IMR-90 (cell line): ENCODE results near the gene TUBGCP3. TPM values are rescaled to one million over a fixed set of nuclear protein-coding genes. Genes with fewer than 3 reads are reported as not detected.
"Not testable (repeated sequence)": the region's sequence is repeated elsewhere in the genome, so short reads cannot be mapped to it uniquely, and the experiment has no call there.

Source experiments
- ATAC-seq: fragments of 200-7000 bp; cut with Tn5 transposase; 2 replicates; pipeline ENCODE4 v1.9.1; 2020; ENCODE audit warnings: low read depth, mild to moderate bottlenecking, moderate library complexity
- BruUV-seq: library from RNA; stranded (reverse); fragments of 400-500 nt; replicated peaks from 2 replicates; lab custom pipeline; 2021; lab: Mats Ljungman, UMichigan
- CTCF ChIA-PET: fragments of 300-600 bp; formaldehyde crosslinking; extraction: SDS; loops from one replicate; lab custom pipeline; 2021; ENCODE audit warnings: antibody characterized with exemption; lab: Yijun Ruan, JAX
- POLR2A ChIA-PET: fragments of 300-600 bp; sonication (Branson Sonifier 250); formaldehyde crosslinking; loops from one replicate; lab custom pipeline; 2022; ENCODE audit warnings: antibody characterized with exemption; ENCODE audit not compliant: unreplicated experiment; lab: Charles Lee
- DNase-seq: peaks from one replicate; pipeline ENCODE4 v3.0.0; 2013
- H2AFZ ChIP-seq: replicated peaks from 2 replicates; pipeline ENCODE3; 2013; ENCODE audit warnings: low read length, mild to moderate bottlenecking; ENCODE audit not compliant: poor library complexity
- H2AK5ac ChIP-seq: 2 replicates; pipeline ENCODE4 v1.6.1; 2013; ENCODE audit warnings: low read depth, low read length, inconsistent platforms
- H2AK9ac ChIP-seq: replicated peaks from 2 replicates; pipeline ENCODE3; 2013; ENCODE audit warnings: mild to moderate bottlenecking, low read depth, low read length, moderate library complexity; ENCODE audit not compliant: poor library complexity
- H2BK120ac ChIP-seq: 2 replicates; pipeline ENCODE4 v1.6.1; 2013; ENCODE audit warnings: low read depth, low read length, inconsistent platforms
- H2BK15ac ChIP-seq: 3 replicates; pipeline ENCODE4 v1.6.1; 2013; ENCODE audit warnings: low read depth, low read length, inconsistent platforms
- H2BK20ac ChIP-seq: 2 replicates; pipeline ENCODE4 v1.6.1; 2013; ENCODE audit warnings: low read depth, mild to moderate bottlenecking, inconsistent platforms, low read length, moderate library complexity
- H2BK5ac ChIP-seq: 2 replicates; pipeline ENCODE4 v1.6.1; 2013; ENCODE audit warnings: mild to moderate bottlenecking, low read depth, low read length, inconsistent platforms; ENCODE audit not compliant: poor library complexity, severe bottlenecking
- H3K14ac ChIP-seq: replicated peaks from 2 replicates; pipeline ENCODE4 v1.6.1; 2013; ENCODE audit warnings: low read depth, low read length, inconsistent platforms
- H3K18ac ChIP-seq: 2 replicates; pipeline ENCODE4 v1.6.1; 2013; ENCODE audit warnings: low read depth, low read length, control low read depth
- H3K23ac ChIP-seq: 2 replicates; pipeline ENCODE4 v1.6.1; 2013; ENCODE audit warnings: low read depth, low read length, inconsistent platforms
- H3K27ac ChIP-seq: 2 replicates; pipeline ENCODE4 v1.5.1; 2013; ENCODE audit warnings: mild to moderate bottlenecking, control low read depth, low read length; ENCODE audit not compliant: insufficient read depth
- H3K27me3 ChIP-seq: 2 replicates; pipeline ENCODE4 v1.6.1; 2013; ENCODE audit warnings: low read length; ENCODE audit not compliant: control insufficient read depth, insufficient read depth
- H3K36me3 ChIP-seq: 2 replicates; pipeline ENCODE4 v1.6.1; 2013; ENCODE audit warnings: low read length, mixed read lengths; ENCODE audit not compliant: control insufficient read depth, insufficient read depth
- H3K4ac ChIP-seq: 2 replicates; pipeline ENCODE4 v1.6.1; 2013; ENCODE audit warnings: low read depth, low read length, inconsistent platforms
- H3K4me1 ChIP-seq: 2 replicates; pipeline ENCODE4 v1.6.1; 2013; ENCODE audit warnings: low read length, mixed read lengths; ENCODE audit not compliant: control insufficient read depth, insufficient read depth
- H3K4me2 ChIP-seq: 2 replicates; pipeline ENCODE4 v1.6.1; 2013; ENCODE audit warnings: low read depth, mild to moderate bottlenecking, control low read depth, low read length, moderate library complexity
- H3K4me3 ChIP-seq: 2 replicates; pipeline ENCODE4 v1.5.1; 2013; ENCODE audit warnings: low read depth, mild to moderate bottlenecking, control low read depth, low read length, moderate library complexity; ENCODE audit not compliant: insufficient read depth
- H3K56ac ChIP-seq: 2 replicates; pipeline ENCODE4 v1.6.1; 2013; ENCODE audit warnings: low read length, inconsistent platforms; ENCODE audit not compliant: insufficient read depth; ENCODE audit errors: extremely low read depth
- H3K79me1 ChIP-seq, 2 experiments: 2 replicates each; pipeline ENCODE4 v1.6.1; 2013; ENCODE audit warnings: low read length in 2 of 2, inconsistent platforms in 1 of 2, low read depth in 1 of 2
- H3K9ac ChIP-seq: 2 replicates; pipeline ENCODE4 v1.6.1; 2013; ENCODE audit warnings: low read depth, low read length, control low read depth
- H3K9me1 ChIP-seq: 2 replicates; pipeline ENCODE4 v1.6.1; 2013; ENCODE audit warnings: low read length, inconsistent platforms; ENCODE audit not compliant: insufficient read depth
- H3K9me3 ChIP-seq: 2 replicates; pipeline ENCODE4 v1.6.1; 2013; ENCODE audit warnings: low read length; ENCODE audit not compliant: control insufficient read depth, insufficient read depth
- H4K20me1 ChIP-seq: 2 replicates; pipeline ENCODE4 v1.6.1; 2013; ENCODE audit warnings: low read length, inconsistent platforms; ENCODE audit not compliant: insufficient read depth
- H4K5ac ChIP-seq: 2 replicates; pipeline ENCODE4 v1.6.1; 2013; ENCODE audit warnings: mild to moderate bottlenecking, low read depth, low read length, control low read depth
- H4K8ac ChIP-seq, 2 experiments: 2 replicates each; pipeline ENCODE4 v1.6.1; 2013; ENCODE audit warnings: low read depth in 2 of 2, low read length in 2 of 2, control low read depth in 1 of 2, inconsistent platforms in 1 of 2
- H4K91ac ChIP-seq: 2 replicates; pipeline ENCODE4 v1.6.1; 2013; ENCODE audit warnings: low read depth, low read length, inconsistent platforms; ENCODE audit not compliant: insufficient read depth
- WGBS, 2 experiments: methylation state at CpG; one replicate each; pipeline versions ENCODE4 v1.1.5 to v1.1.7; 2013; ENCODE audit warnings: missing lambda C conversion rate in 2 of 2; ENCODE audit not compliant: insufficient read length in 1 of 2; ENCODE audit errors: extremely low coverage in 2 of 2; 5-methylcytosine and 5-hydroxymethylcytosine counted together
- dilution Hi-C: fragments of 300-500 bp; cut with HindIII; formaldehyde crosslinking; loops from one replicate; pipeline ENCODE4 v1.14.3; 2018; ENCODE audit warnings: low sequenced_read_pairs; ENCODE audit not compliant: unreplicated experiment
- in situ Hi-C: fragments of 300-500 bp; cut with MboI; formaldehyde crosslinking; loops from 3 replicates; pipeline ENCODE4 v1.14.3; 2019; ENCODE audit warnings: low sequenced_read_pairs, inconsistent platforms, mixed read lengths
- intact Hi-C: fragments of 100-400 bp; cut with micrococcal nuclease; formaldehyde crosslinking; loops from 2 replicates; pipeline ENCODE4 v1.10.0; 2022
- polyA plus RNA-seq, 3 experiments: library from polyadenylated mRNA; depleted of rRNA; stranded (reverse); fragments of >200 nt; gene quantifications; 2 replicates each; pipeline ENCODE4 v1.2.3, GENCODE V29; 2012; ENCODE audit warnings: low replicate concordance in 1 of 3
- total RNA-seq: library from RNA; depleted of rRNA; stranded (reverse); fragments of >200 nt; gene quantifications from 2 replicates; pipeline ENCODE4 v1.2.3, GENCODE V29; 2012

The TUBGCP3 gene
- total and polyA plus RNA-seq, 2 of the 4 experiments (the other 2 are of a cell fraction), result 16.0 to 17.8 TPM

GRCh38 chr13:112627613-112628012 lies 39.7 kb upstream of the TUBGCP3 start:
- H4K91ac ChIP-seq, ATAC-seq, H2BK20ac ChIP-seq, H3K9me1 ChIP-seq, H3K9me3 ChIP-seq, H3K4ac ChIP-seq, H3K4me1 ChIP-seq, H3K79me1 ChIP-seq, H4K20me1 ChIP-seq, CTCF ChIA-PET, BruUV-seq, H3K4me2 ChIP-seq, H3K56ac ChIP-seq, H3K14ac ChIP-seq, H4K5ac ChIP-seq, DNase-seq, H2BK5ac ChIP-seq, POLR2A ChIA-PET, intact Hi-C loops, H2AK9ac ChIP-seq, H2AK5ac ChIP-seq, H3K9ac ChIP-seq, H3K27ac ChIP-seq, H4K8ac ChIP-seq, H3K18ac ChIP-seq, H2BK120ac ChIP-seq, in situ Hi-C loops, H3K23ac ChIP-seq, dilution Hi-C loops, H2AFZ ChIP-seq, H2BK15ac ChIP-seq, H3K4me3 ChIP-seq, H3K36me3 ChIP-seq: not testable (repeated sequence)
- peaks cover 42% of the 10 kb centered on the region for H3K27me3 ChIP-seq
- no CpG with 5 or more reads among the region's 1 CpG for WGBS, 2 experiments
